Endothelial cell of umbilical vein (primary cell): ENCODE data around the gene PELI2. TPM values are rescaled to one million over a fixed set of nuclear protein-coding genes. Genes with fewer than 3 reads are reported as not detected.

Source experiments
- BruUV-seq: library from RNA; stranded (reverse); fragments of 400-500 nt; replicated peaks from 2 replicates; lab custom pipeline; 2021; lab: Mats Ljungman, UMichigan
- CTCF ChIA-PET: fragments of 300-600, 350-600 bp; sonication (Branson Sonifier 250); formaldehyde crosslinking; loops from one replicate; lab custom pipeline; 2021; ENCODE audit warnings: antibody characterized with exemption, inconsistent platforms; lab: Charles Lee
- POLR2A ChIA-PET: fragments of 300-600, 350-600 bp; sonication (Branson Sonifier 250); formaldehyde crosslinking; loops from one replicate; lab custom pipeline; 2021; ENCODE audit warnings: antibody characterized with exemption, inconsistent platforms; lab: Charles Lee
- DNase-seq: peaks from one replicate; pipeline ENCODE4 v3.0.0-alpha.2; 2011; ENCODE audit warnings: low read depth, low spot score
- FAIRE-seq: peaks from 2 replicates; lab custom pipeline; 2011; peaks lifted over from hg19 to GRCh38; lab: Jason Lieb, UNC
- H2AFZ ChIP-seq: 2 replicates; pipeline ENCODE4 v1.6.0; 2012; ENCODE audit warnings: low read depth, low read length, control low read depth, inconsistent platforms
- H3K27ac ChIP-seq: 2 replicates; pipeline ENCODE4 v1.5.1; 2011; ENCODE audit warnings: low read depth, mild to moderate bottlenecking, control low read depth, low read length, moderate library complexity; ENCODE audit not compliant: insufficient read depth
- H3K27me3 ChIP-seq, 2 experiments: 2 replicates each; pipeline versions ENCODE4 v1.6.0 to v1.6.1; 2011; ENCODE audit warnings: low read length in 2 of 2, mixed read lengths in 1 of 2; ENCODE audit not compliant: control insufficient read depth in 2 of 2, insufficient read depth in 2 of 2
- H3K36me3 ChIP-seq, 2 experiments: 2 replicates in 1 of 2; 3 replicates in 1 of 2; pipeline ENCODE4 v1.5.1; 2011; ENCODE audit warnings: low read length in 2 of 2, mild to moderate bottlenecking in 1 of 2, moderate library complexity in 1 of 2; ENCODE audit not compliant: control insufficient read depth in 2 of 2, insufficient read depth in 2 of 2; ENCODE audit errors: extremely low read depth in 1 of 2
- H3K4me1 ChIP-seq: 3 replicates; pipeline ENCODE4 v1.5.1; 2011; ENCODE audit warnings: mild to moderate bottlenecking, low read length; ENCODE audit not compliant: control insufficient read depth, insufficient read depth; ENCODE audit errors: extremely low read depth
- H3K4me2 ChIP-seq: 2 replicates; pipeline ENCODE4 v1.6.1; 2011; ENCODE audit warnings: low read length, control low read depth, mixed read lengths; ENCODE audit not compliant: insufficient read depth
- H3K4me3 ChIP-seq, 3 experiments: fragments of 200-600 bp in 1 of 3; sonication (generic), shearing (Covaris generic) in 1 of 3; replicated peaks in 1 of 3; 2 replicates each; pipeline ENCODE4 v1.5.1; 2011 to 2016; ENCODE audit warnings: control low read depth in 3 of 3, low read length in 3 of 3, mild to moderate bottlenecking in 2 of 3, inconsistent platforms in 1 of 3, low read depth in 1 of 3, moderate library complexity in 1 of 3; ENCODE audit not compliant: insufficient read depth in 1 of 3
- H3K79me2 ChIP-seq: 2 replicates; pipeline ENCODE4 v1.6.0; 2012; ENCODE audit warnings: low read length, inconsistent platforms; ENCODE audit not compliant: control insufficient read depth, insufficient read depth
- H3K9ac ChIP-seq: replicated peaks from 2 replicates; pipeline ENCODE3; 2011; ENCODE audit warnings: low read length, control low read depth; ENCODE audit not compliant: insufficient read depth; ENCODE audit errors: extremely low read depth
- H3K9me1 ChIP-seq: replicated peaks from 3 replicates; pipeline ENCODE4 v1.6.0; 2011; ENCODE audit warnings: mild to moderate bottlenecking, low read length; ENCODE audit not compliant: control insufficient read depth, insufficient read depth; ENCODE audit errors: extremely low read depth
- H3K9me3 ChIP-seq: replicated peaks from 2 replicates; pipeline ENCODE4 v1.5.1; 2012; ENCODE audit warnings: low read length, inconsistent platforms; ENCODE audit not compliant: control insufficient read depth, insufficient read depth
- H4K20me1 ChIP-seq: replicated peaks from 2 replicates; pipeline ENCODE3; 2011; ENCODE audit warnings: mild to moderate bottlenecking, low read length; ENCODE audit not compliant: control insufficient read depth, insufficient read depth; ENCODE audit errors: extremely low read depth
- EZH2 ChIP-seq: IDR thresholded peaks from 2 replicates; pipeline ENCODE4 v1.6.1; 2012; ENCODE audit warnings: borderline replicate concordance, low read depth, mild to moderate bottlenecking, moderate library complexity, low read length, inconsistent platforms; ENCODE audit not compliant: severe bottlenecking
- FOS ChIP-seq: IDR thresholded peaks from 2 replicates; pipeline ENCODE4 v1.6.1; 2011; ENCODE audit warnings: mild to moderate bottlenecking, low read length, moderate library complexity, borderline replicate concordance; ENCODE audit not compliant: insufficient read depth
- GATA2 ChIP-seq: IDR thresholded peaks from 2 replicates; pipeline ENCODE4 v1.7.0; 2011; ENCODE audit warnings: low read depth, mild to moderate bottlenecking, moderate library complexity, mixed read lengths, low read length; ENCODE audit not compliant: insufficient read length, insufficient read depth
- JUN ChIP-seq: IDR thresholded peaks from 2 replicates; pipeline ENCODE4 v1.6.1; 2011; ENCODE audit warnings: borderline replicate concordance, low read depth; ENCODE audit not compliant: insufficient read length, insufficient read depth
- MAX ChIP-seq: IDR thresholded peaks from 2 replicates; pipeline ENCODE4 v1.6.1; 2011; ENCODE audit not compliant: insufficient read depth, insufficient read length
- MYC ChIP-seq: IDR thresholded peaks from one replicate; pipeline ENCODE4 v1.6.1; 2011; ENCODE audit warnings: mild to moderate bottlenecking, low read depth, low read length
- POLR2A ChIP-seq: IDR thresholded peaks from 2 replicates; pipeline ENCODE4 v1.6.1; 2012; ENCODE audit warnings: low read depth, mild to moderate bottlenecking, control low read depth, low read length
- POLR2AphosphoS5 ChIP-seq: IDR thresholded peaks from 2 replicates; pipeline ENCODE4 v1.6.1; 2012; ENCODE audit warnings: low read depth, mild to moderate bottlenecking, control low read depth, low read length, moderate library complexity; ENCODE audit not compliant: insufficient read depth
- dilution Hi-C: fragments of 300-500 bp; cut with MboI; formaldehyde crosslinking; loops from one replicate; pipeline ENCODE4 v1.15.0; 2019; ENCODE audit warnings: low sequenced_read_pairs; ENCODE audit not compliant: extremely low pct_ligation_motif_present
- intact Hi-C: fragments of 100-400 bp; cut with micrococcal nuclease; formaldehyde crosslinking; loops from one replicate; pipeline ENCODE4 v1.10.0; 2022
- polyA plus RNA-seq, 4 experiments: library from polyadenylated mRNA; depleted of rRNA in 3 of 4; stranded (reverse) in 3 of 4; unstranded in 1 of 4; fragments of >200 nt; gene quantifications; 2 replicates each; pipeline versions ENCODE4 v1.2.1 to v1.2.3, GENCODE V29; 2011 to 2012; ENCODE audit warnings: missing spikeins in 1 of 4
- total RNA-seq: library from RNA; stranded (reverse); gene quantifications from 2 replicates; pipeline ENCODE4 v1.2.3, GENCODE V29; 2021
- TF ChIP-seq, protein P1 (sequence below), 2 donors: IDR thresholded peaks; 1 replicate in 1 of 2; 2 replicates in 1 of 2; pipeline ENCODE4 v1.5.1; 2011; ENCODE audit warnings: low read length in 2 of 2, mild to moderate bottlenecking in 2 of 2, moderate library complexity in 2 of 2, control low read depth in 1 of 2, inconsistent platforms in 1 of 2, low read depth in 1 of 2; ENCODE audit not compliant: insufficient read depth in 1 of 2; ENCODE audit errors: extremely low read depth in 1 of 2

Gene PELI2
- total and polyA plus RNA-seq, 2 donors (not counting 3 experiments of a cell fraction or from before 2014, with no cell fraction given) = 11.5 to 13.0 TPM

DNA sequence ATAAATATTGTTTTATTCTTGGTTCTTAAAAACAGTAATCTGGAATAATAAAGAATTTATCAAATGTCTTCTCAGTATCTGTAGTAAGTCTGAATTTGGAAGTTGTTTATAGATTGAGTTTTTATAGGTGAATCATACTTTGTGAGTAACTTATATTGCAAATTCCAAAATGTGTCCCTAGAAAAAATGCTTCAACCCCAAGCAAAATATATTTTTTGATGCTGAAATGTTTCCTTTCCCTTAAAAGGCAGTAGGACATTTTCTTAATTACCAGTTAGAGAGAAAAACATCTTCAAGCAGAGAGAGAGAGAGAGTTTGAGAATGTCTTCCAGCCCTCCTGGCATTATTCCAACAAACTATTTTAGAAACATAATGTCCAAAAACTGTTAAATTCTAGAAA is 37.9 kb downstream of the PELI2 start:
- Histone ChIP-seq H2AFZ (no peak overlapping the region), H3K79me2 (no peaks in the 10 kb centered on the region), H3K4me2 (no peak overlapping the region), H3K9me3 (no peaks in the 10 kb centered on the region), H3K27me3 (no peaks in the 10 kb centered on the region), H4K20me1 (no peaks in the 10 kb centered on the region), H3K9ac (no peak overlapping the region), H3K4me3 (no peak overlapping the region), H3K27ac (no peak overlapping the region), H3K4me1 (no peaks in the 10 kb centered on the region), H3K9me1 (no peaks in the 10 kb centered on the region), H3K36me3 (no peaks in the 10 kb centered on the region)
- DNase-seq (no peak), FAIRE-seq (no peak)
- POLR2A ChIA-PET = no interaction called here
- TF ChIP-seq MAX (no peak), FOS (no peak), POLR2A (no peak), GATA2 (no peak), EZH2 (no peak), JUN (no peak), MYC (no peak), POLR2AphosphoS5 (no peak)
- TF ChIP-seq, protein P1, sequence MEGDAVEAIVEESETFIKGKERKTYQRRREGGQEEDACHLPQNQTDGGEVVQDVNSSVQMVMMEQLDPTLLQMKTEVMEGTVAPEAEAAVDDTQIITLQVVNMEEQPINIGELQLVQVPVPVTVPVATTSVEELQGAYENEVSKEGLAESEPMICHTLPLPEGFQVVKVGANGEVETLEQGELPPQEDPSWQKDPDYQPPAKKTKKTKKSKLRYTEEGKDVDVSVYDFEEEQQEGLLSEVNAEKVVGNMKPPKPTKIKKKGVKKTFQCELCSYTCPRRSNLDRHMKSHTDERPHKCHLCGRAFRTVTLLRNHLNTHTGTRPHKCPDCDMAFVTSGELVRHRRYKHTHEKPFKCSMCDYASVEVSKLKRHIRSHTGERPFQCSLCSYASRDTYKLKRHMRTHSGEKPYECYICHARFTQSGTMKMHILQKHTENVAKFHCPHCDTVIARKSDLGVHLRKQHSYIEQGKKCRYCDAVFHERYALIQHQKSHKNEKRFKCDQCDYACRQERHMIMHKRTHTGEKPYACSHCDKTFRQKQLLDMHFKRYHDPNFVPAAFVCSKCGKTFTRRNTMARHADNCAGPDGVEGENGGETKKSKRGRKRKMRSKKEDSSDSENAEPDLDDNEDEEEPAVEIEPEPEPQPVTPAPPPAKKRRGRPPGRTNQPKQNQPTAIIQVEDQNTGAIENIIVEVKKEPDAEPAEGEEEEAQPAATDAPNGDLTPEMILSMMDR (IDR thresholded peaks at IDR 0.05; ENCODE audit: extremely low read depth in 1 of 2, insufficient read depth in 1 of 2, low read depth in 1 of 2, low read length in 2 of 2) = no peak
- no TSS peak for BruUV-seq
- CTCF ChIA-PET = no interaction called here
- intact Hi-C loops (no loop called here), dilution Hi-C loops (no loop called here)
